Spleen (tissue), 7 donors: ENCODE data around the gene EZR.

Experiments
- POLR2A ChIP-seq, 3 donors: fragments of 450-650 bp; IDR thresholded peaks; one replicate each; pipeline ENCODE4 v1.5.1; 2017; ENCODE audit warnings: antibody characterized with exemption in 3 of 3, mild to moderate bottlenecking in 1 of 3
- TF ChIP-seq, protein P1 (sequence below), 11 experiments: fragments of 200-600 bp in 7 of 11; fragments of 450-650 bp in 4 of 11; sonication (generic) in 4 of 11; IDR thresholded peaks in 8 of 11; conservative IDR thresholded peaks in 3 of 11; 1 replicate in 7 of 11; 2 replicates in 4 of 11; pipeline versions ENCODE4 v1.4.0 to v1.8.0; 2016 to 2021; ENCODE audit warnings: antibody characterized with exemption in 11 of 11, inconsistent platforms in 4 of 11, mild to moderate bottlenecking in 1 of 11
- donor health status: DM: no; HTN: no; CAD: no; lungs with moderate emphysema.
- donor health status: DM: no; HTN: no; CAD: no.
- donor health status: DM: no; HTN: no; CAD: no.

DNA sequence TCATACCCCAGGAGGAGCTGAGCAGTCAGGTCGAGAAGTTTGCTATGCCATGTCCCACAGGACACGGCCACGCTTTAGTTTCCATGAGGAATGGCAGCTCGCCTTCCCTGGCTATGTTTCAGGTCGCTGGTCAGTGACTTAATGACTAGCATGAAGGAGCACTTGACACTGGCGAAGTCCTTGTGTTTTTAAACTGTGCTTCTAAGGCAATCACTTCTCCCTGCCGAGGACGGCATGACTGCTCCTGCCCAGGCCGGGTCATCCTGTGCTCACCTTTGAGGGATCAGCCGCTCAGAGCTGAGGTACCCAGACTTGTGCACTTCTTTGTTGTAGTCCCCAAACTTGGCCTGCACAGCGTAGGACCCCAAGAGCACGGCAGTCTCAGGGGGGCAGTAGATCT is 34.1 kb downstream of the EZR start:
- TF ChIP-seq, protein P1, sequence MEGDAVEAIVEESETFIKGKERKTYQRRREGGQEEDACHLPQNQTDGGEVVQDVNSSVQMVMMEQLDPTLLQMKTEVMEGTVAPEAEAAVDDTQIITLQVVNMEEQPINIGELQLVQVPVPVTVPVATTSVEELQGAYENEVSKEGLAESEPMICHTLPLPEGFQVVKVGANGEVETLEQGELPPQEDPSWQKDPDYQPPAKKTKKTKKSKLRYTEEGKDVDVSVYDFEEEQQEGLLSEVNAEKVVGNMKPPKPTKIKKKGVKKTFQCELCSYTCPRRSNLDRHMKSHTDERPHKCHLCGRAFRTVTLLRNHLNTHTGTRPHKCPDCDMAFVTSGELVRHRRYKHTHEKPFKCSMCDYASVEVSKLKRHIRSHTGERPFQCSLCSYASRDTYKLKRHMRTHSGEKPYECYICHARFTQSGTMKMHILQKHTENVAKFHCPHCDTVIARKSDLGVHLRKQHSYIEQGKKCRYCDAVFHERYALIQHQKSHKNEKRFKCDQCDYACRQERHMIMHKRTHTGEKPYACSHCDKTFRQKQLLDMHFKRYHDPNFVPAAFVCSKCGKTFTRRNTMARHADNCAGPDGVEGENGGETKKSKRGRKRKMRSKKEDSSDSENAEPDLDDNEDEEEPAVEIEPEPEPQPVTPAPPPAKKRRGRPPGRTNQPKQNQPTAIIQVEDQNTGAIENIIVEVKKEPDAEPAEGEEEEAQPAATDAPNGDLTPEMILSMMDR (IDR thresholded peaks at IDR 0.05 in 8 of 11, conservative IDR thresholded peaks at IDR 0.05 in 3 of 11): no peak
- TF ChIP-seq POLR2A (IDR thresholded peaks at IDR 0.05): no peak
